Umbilical cord (tissue), 2 donors: ENCODE data around the gene TAOK1. TPM values are rescaled to one million over a fixed set of nuclear protein-coding genes. Genes with fewer than 3 reads are reported as not detected.
A peak's percentile ranks its signal among the peaks of the same experiment; 100 is the strongest.

Source experiments
- DNase-seq: peaks from one replicate; pipeline ENCODE4 v3.0.0-alpha.2; 2015; ENCODE audit warnings: low spot score
- total RNA-seq: library from RNA; depleted of rRNA; stranded (reverse); fragments of >200 nt; gene quantifications from one replicate; pipeline ENCODE4 v1.2.3, GENCODE V29; 2014; ENCODE audit warnings: low replicate concordance; ENCODE audit not compliant: insufficient read depth

TAOK1 gene
- total RNA-seq, 1 donor from 2014 or later, result 84.7 TPM

- no peak for DNase-seq
Measured at GRCh38 chr17:29583324-29584248, 193.4 kb downstream of the TAOK1 start.

- no peak for DNase-seq
Measured at GRCh38 chr17:29584452-29585079, 194.4 kb downstream of the TAOK1 start.

- no peak for DNase-seq
Measured at GRCh38 chr17:29585080-29585751, 195.1 kb downstream of the TAOK1 start.

GRCh38 chr17:29586676-29587469 lies 196.7 kb downstream of the TAOK1 start:
- no peak for DNase-seq

GRCh38 chr17:29587591-29587990 lies 197.4 kb downstream of the TAOK1 start:
- DNase-seq, result no peak

GRCh38 chr17:29588017-29588561 lies 197.9 kb downstream of the TAOK1 start:
- no peak for DNase-seq

- DNase-seq, result no peak
Measured at GRCh38 chr17:29588562-29589411, 198.6 kb downstream of the TAOK1 start.

GRCh38 chr17:29589524-29590410 lies 199.6 kb downstream of the TAOK1 start, which contains the start of gene GIT1:
Gene GIT1, minus strand, starts transcription at chr17:29589648. Its CDS starts 270 bp downstream, at chr17:29589378.
- peak; percentile 89 for DNase-seq

- DNase-seq, result no peak
Measured at GRCh38 chr17:29590411-29591145, 200.4 kb downstream of the TAOK1 start.

GRCh38 chr17:29591146-29591736 lies 201.1 kb downstream of the TAOK1 start:
- DNase-seq, result peak; percentile 63

GRCh38 chr17:29591737-29592608 lies 201.8 kb downstream of the TAOK1 start:
- peak; percentile 91 for DNase-seq

GRCh38 chr17:29592850-29593551 lies 202.8 kb downstream of the TAOK1 start, which contains the start of gene ANKRD13B:
Gene ANKRD13B, plus strand, starts transcription at chr17:29593132. Its CDS starts 490 bp downstream, at chr17:29593622.
- DNase-seq, result no peak

GRCh38 chr17:29593591-29594518 lies 203.7 kb downstream of the TAOK1 start:
- no peak for DNase-seq

GRCh38 chr17:29594519-29595090 lies 204.4 kb downstream of the TAOK1 start:
- DNase-seq, result no peak
